Endothelial cell of umbilical vein (primary cell): ENCODE data around the gene DNAJB13. TPM values are rescaled to one million over a fixed set of nuclear protein-coding genes. Genes with fewer than 3 reads are reported as not detected.

ENCODE experiments used
- BruUV-seq: library from RNA; stranded (reverse); fragments of 400-500 nt; replicated peaks from 2 replicates; lab custom pipeline; 2021; lab: Mats Ljungman, UMichigan
- CTCF ChIA-PET: fragments of 300-600, 350-600 bp; sonication (Branson Sonifier 250); formaldehyde crosslinking; loops from one replicate; lab custom pipeline; 2021; ENCODE audit warnings: antibody characterized with exemption, inconsistent platforms; lab: Charles Lee
- POLR2A ChIA-PET: fragments of 300-600, 350-600 bp; sonication (Branson Sonifier 250); formaldehyde crosslinking; loops from one replicate; lab custom pipeline; 2021; ENCODE audit warnings: antibody characterized with exemption, inconsistent platforms; lab: Charles Lee
- DNase-seq: peaks from one replicate; pipeline ENCODE4 v3.0.0-alpha.2; 2011; ENCODE audit warnings: low read depth, low spot score
- FAIRE-seq: peaks from 2 replicates; lab custom pipeline; 2011; peaks lifted over from hg19 to GRCh38; lab: Jason Lieb, UNC
- H2AFZ ChIP-seq: 2 replicates; pipeline ENCODE4 v1.6.0; 2012; ENCODE audit warnings: low read depth, low read length, control low read depth, inconsistent platforms
- H3K27ac ChIP-seq: 2 replicates; pipeline ENCODE4 v1.5.1; 2011; ENCODE audit warnings: low read depth, mild to moderate bottlenecking, control low read depth, low read length, moderate library complexity; ENCODE audit not compliant: insufficient read depth
- H3K27me3 ChIP-seq, 2 experiments: 2 replicates each; pipeline versions ENCODE4 v1.6.0 to v1.6.1; 2011; ENCODE audit warnings: low read length in 2 of 2, mixed read lengths in 1 of 2; ENCODE audit not compliant: control insufficient read depth in 2 of 2, insufficient read depth in 2 of 2
- H3K36me3 ChIP-seq, 2 experiments: 2 replicates in 1 of 2; 3 replicates in 1 of 2; pipeline ENCODE4 v1.5.1; 2011; ENCODE audit warnings: low read length in 2 of 2, mild to moderate bottlenecking in 1 of 2, moderate library complexity in 1 of 2; ENCODE audit not compliant: control insufficient read depth in 2 of 2, insufficient read depth in 2 of 2; ENCODE audit errors: extremely low read depth in 1 of 2
- H3K4me1 ChIP-seq: 3 replicates; pipeline ENCODE4 v1.5.1; 2011; ENCODE audit warnings: mild to moderate bottlenecking, low read length; ENCODE audit not compliant: control insufficient read depth, insufficient read depth; ENCODE audit errors: extremely low read depth
- H3K4me2 ChIP-seq: 2 replicates; pipeline ENCODE4 v1.6.1; 2011; ENCODE audit warnings: low read length, control low read depth, mixed read lengths; ENCODE audit not compliant: insufficient read depth
- H3K4me3 ChIP-seq, 3 experiments: fragments of 200-600 bp in 1 of 3; sonication (generic), shearing (Covaris generic) in 1 of 3; replicated peaks in 1 of 3; 2 replicates each; pipeline ENCODE4 v1.5.1; 2011 to 2016; ENCODE audit warnings: control low read depth in 3 of 3, low read length in 3 of 3, mild to moderate bottlenecking in 2 of 3, inconsistent platforms in 1 of 3, low read depth in 1 of 3, moderate library complexity in 1 of 3; ENCODE audit not compliant: insufficient read depth in 1 of 3
- H3K79me2 ChIP-seq: 2 replicates; pipeline ENCODE4 v1.6.0; 2012; ENCODE audit warnings: low read length, inconsistent platforms; ENCODE audit not compliant: control insufficient read depth, insufficient read depth
- H3K9ac ChIP-seq: replicated peaks from 2 replicates; pipeline ENCODE3; 2011; ENCODE audit warnings: low read length, control low read depth; ENCODE audit not compliant: insufficient read depth; ENCODE audit errors: extremely low read depth
- H3K9me1 ChIP-seq: replicated peaks from 3 replicates; pipeline ENCODE4 v1.6.0; 2011; ENCODE audit warnings: mild to moderate bottlenecking, low read length; ENCODE audit not compliant: control insufficient read depth, insufficient read depth; ENCODE audit errors: extremely low read depth
- H3K9me3 ChIP-seq: replicated peaks from 2 replicates; pipeline ENCODE4 v1.5.1; 2012; ENCODE audit warnings: low read length, inconsistent platforms; ENCODE audit not compliant: control insufficient read depth, insufficient read depth
- H4K20me1 ChIP-seq: replicated peaks from 2 replicates; pipeline ENCODE3; 2011; ENCODE audit warnings: mild to moderate bottlenecking, low read length; ENCODE audit not compliant: control insufficient read depth, insufficient read depth; ENCODE audit errors: extremely low read depth
- CTCF ChIP-seq, 2 donors: IDR thresholded peaks; 1 replicate in 1 of 2; 2 replicates in 1 of 2; pipeline ENCODE4 v1.5.1; 2011; ENCODE audit warnings: low read length in 2 of 2, mild to moderate bottlenecking in 2 of 2, moderate library complexity in 2 of 2, control low read depth in 1 of 2, inconsistent platforms in 1 of 2, low read depth in 1 of 2; ENCODE audit not compliant: insufficient read depth in 1 of 2; ENCODE audit errors: extremely low read depth in 1 of 2
- EZH2 ChIP-seq: IDR thresholded peaks from 2 replicates; pipeline ENCODE4 v1.6.1; 2012; ENCODE audit warnings: borderline replicate concordance, low read depth, mild to moderate bottlenecking, moderate library complexity, low read length, inconsistent platforms; ENCODE audit not compliant: severe bottlenecking
- FOS ChIP-seq: IDR thresholded peaks from 2 replicates; pipeline ENCODE4 v1.6.1; 2011; ENCODE audit warnings: mild to moderate bottlenecking, low read length, moderate library complexity, borderline replicate concordance; ENCODE audit not compliant: insufficient read depth
- GATA2 ChIP-seq: IDR thresholded peaks from 2 replicates; pipeline ENCODE4 v1.7.0; 2011; ENCODE audit warnings: low read depth, mild to moderate bottlenecking, moderate library complexity, mixed read lengths, low read length; ENCODE audit not compliant: insufficient read length, insufficient read depth
- JUN ChIP-seq: IDR thresholded peaks from 2 replicates; pipeline ENCODE4 v1.6.1; 2011; ENCODE audit warnings: borderline replicate concordance, low read depth; ENCODE audit not compliant: insufficient read length, insufficient read depth
- MAX ChIP-seq: IDR thresholded peaks from 2 replicates; pipeline ENCODE4 v1.6.1; 2011; ENCODE audit not compliant: insufficient read depth, insufficient read length
- MYC ChIP-seq: IDR thresholded peaks from one replicate; pipeline ENCODE4 v1.6.1; 2011; ENCODE audit warnings: mild to moderate bottlenecking, low read depth, low read length
- POLR2A ChIP-seq: IDR thresholded peaks from 2 replicates; pipeline ENCODE4 v1.6.1; 2012; ENCODE audit warnings: low read depth, mild to moderate bottlenecking, control low read depth, low read length
- POLR2AphosphoS5 ChIP-seq: IDR thresholded peaks from 2 replicates; pipeline ENCODE4 v1.6.1; 2012; ENCODE audit warnings: low read depth, mild to moderate bottlenecking, control low read depth, low read length, moderate library complexity; ENCODE audit not compliant: insufficient read depth
- dilution Hi-C: fragments of 300-500 bp; cut with MboI; formaldehyde crosslinking; loops from one replicate; pipeline ENCODE4 v1.15.0; 2019; ENCODE audit warnings: low sequenced_read_pairs; ENCODE audit not compliant: extremely low pct_ligation_motif_present
- intact Hi-C: fragments of 100-400 bp; cut with micrococcal nuclease; formaldehyde crosslinking; loops from one replicate; pipeline ENCODE4 v1.10.0; 2022
- polyA plus RNA-seq, 4 experiments: library from polyadenylated mRNA; depleted of rRNA in 3 of 4; stranded (reverse) in 3 of 4; unstranded in 1 of 4; fragments of >200 nt; gene quantifications; 2 replicates each; pipeline versions ENCODE4 v1.2.1 to v1.2.3, GENCODE V29; 2011 to 2012; ENCODE audit warnings: missing spikeins in 1 of 4
- total RNA-seq: library from RNA; stranded (reverse); gene quantifications from 2 replicates; pipeline ENCODE4 v1.2.3, GENCODE V29; 2021

Gene DNAJB13
- total and polyA plus RNA-seq, 2 donors (not counting 3 experiments of a cell fraction or from before 2014, with no cell fraction given), result 0.07 to 0.46 TPM

GRCh38 chr11:74019860-74020259 lies 69.0 kb downstream of the DNAJB13 start:
- CTCF ChIA-PET, result no interaction called here
- Histone ChIP-seq H3K9me1 (no peaks in the 10 kb centered on the region), H3K9ac (no peak overlapping the region), H3K27ac (no peak overlapping the region), H3K4me3 (no peak overlapping the region), H3K36me3 (peaks cover 0 to 4% of the 10 kb centered on the region in 2 experiments), H3K79me2 (no peaks in the 10 kb centered on the region), H3K4me1 (peaks cover 4% of the 10 kb centered on the region), H3K4me2 (no peak overlapping the region), H3K27me3 (no peaks in the 10 kb centered on the region), H4K20me1 (no peaks in the 10 kb centered on the region), H3K9me3 (no peaks in the 10 kb centered on the region), H2AFZ (no peak overlapping the region)
- POLR2A ChIA-PET, result no interaction called here
- dilution Hi-C loops (no loop called here), intact Hi-C loops (no loop called here)
- DNase-seq, result no peak
- TF ChIP-seq CTCF (IDR thresholded peaks at IDR 0.05; ENCODE audit: extremely low read depth in 1 of 2, insufficient read depth in 1 of 2, low read depth in 1 of 2, low read length in 2 of 2) (no peak), MYC (no peak), POLR2A (no peak), GATA2 (no peak), MAX (no peak), EZH2 (no peak), POLR2AphosphoS5 (no peak), FOS (no peak), JUN (no peak)
- no TSS peak for BruUV-seq
- no peak for FAIRE-seq

Other genes starting within 250 kb of the DNAJB13 start
- gene RAB6A, start 190.0 kb upstream of the DNAJB13 start, total RNA-seq, result 130 and 138 TPM in 2 replicates
- gene RAB6A, start 190.0 kb upstream of the DNAJB13 start, polyA plus RNA-seq, result 40.4 and 45.0 TPM in 2 replicates
- gene MRPL48, start 163.2 kb upstream of the DNAJB13 start, total RNA-seq, result 35.2 and 38.3 TPM in 2 replicates
- 19.5 and 25.0 TPM in 2 replicates for gene MRPL48, start 163.2 kb upstream of the DNAJB13 start, polyA plus RNA-seq
- 58.1 and 72.1 TPM in 2 replicates for gene COA4, start 74.2 kb upstream of the DNAJB13 start, total RNA-seq
- gene COA4, start 74.2 kb upstream of the DNAJB13 start, polyA plus RNA-seq, result 120 and 135 TPM in 2 replicates
- 14.5 and 16.1 TPM in 2 replicates for gene PAAF1, start 74.0 kb upstream of the DNAJB13 start, total RNA-seq
- 8.8 and 9.8 TPM in 2 replicates for gene PAAF1, start 74.0 kb upstream of the DNAJB13 start, polyA plus RNA-seq
- gene UCP2, start 31.8 kb downstream of the DNAJB13 start, total RNA-seq, result 12.1 and 16.5 TPM in 2 replicates
- 21.4 and 24.0 TPM in 2 replicates for gene UCP2, start 31.8 kb downstream of the DNAJB13 start, polyA plus RNA-seq
- gene UCP3, start 58.1 kb downstream of the DNAJB13 start, total RNA-seq, result 1.3 and 1.4 TPM in 2 replicates
- 1.1 and 1.4 TPM in 2 replicates for gene UCP3, start 58.1 kb downstream of the DNAJB13 start, polyA plus RNA-seq
- 26.2 and 36.6 TPM in 2 replicates for gene C2CD3, start 220.0 kb downstream of the DNAJB13 start, total RNA-seq
- gene C2CD3, start 220.0 kb downstream of the DNAJB13 start, polyA plus RNA-seq, result 12.9 and 13.2 TPM in 2 replicates
- gene PPME1, start 220.3 kb downstream of the DNAJB13 start, total RNA-seq, result 35.0 and 37.2 TPM in 2 replicates
- 49.9 and 56.6 TPM in 2 replicates for gene PPME1, start 220.3 kb downstream of the DNAJB13 start, polyA plus RNA-seq